PC-3 (cell line): ENCODE measurements around the gene SKIC2.

Experiments
- CTCF ChIP-seq: fragments of 300-600 bp; sonication (generic); conservative IDR thresholded peaks from 2 replicates; pipeline ENCODE4 v1.5.1; 2017; ENCODE audit warnings: antibody characterized with exemption, low read depth, mild to moderate bottlenecking, low read length
- EZH2phosphoT487 ChIP-seq: fragments of 300-600 bp; sonication (generic); IDR thresholded peaks from 2 replicates; pipeline ENCODE4 v1.6.1; 2018; ENCODE audit warnings: mild to moderate bottlenecking, antibody characterized with exemption, low read length, borderline replicate concordance

DNA sequence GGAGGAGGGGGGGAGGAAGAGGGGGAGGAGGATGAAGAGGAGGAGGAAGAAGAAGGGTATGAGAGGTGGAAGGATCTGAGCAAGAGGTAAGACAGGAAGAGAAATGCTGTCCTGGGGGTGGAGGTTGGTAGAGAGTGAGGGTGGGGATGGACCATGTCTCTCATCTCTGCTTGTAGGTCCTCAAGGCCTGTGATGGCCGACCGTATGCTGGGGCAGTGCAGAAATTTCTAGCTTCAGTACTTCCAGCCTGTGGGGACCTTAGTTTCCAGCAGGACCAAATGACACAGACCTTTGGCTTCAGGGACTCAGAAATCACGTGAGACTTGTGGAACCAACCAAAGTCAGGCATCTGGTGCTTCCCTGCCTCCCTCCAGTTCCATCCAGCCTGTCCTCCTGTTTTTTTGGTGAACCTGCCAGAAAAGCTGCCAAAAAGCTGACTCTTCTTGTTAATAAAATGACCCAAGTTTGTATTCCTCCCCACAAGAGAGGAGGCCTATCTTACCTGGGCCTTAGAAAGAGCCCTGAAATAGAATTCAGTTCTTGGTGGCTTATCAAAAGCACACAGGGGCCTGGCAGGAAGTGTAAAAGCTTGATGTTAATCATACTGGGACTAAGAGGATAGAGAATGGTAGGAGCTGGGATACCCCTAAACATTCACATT is 20.4 kb downstream of the SKIC2 start:
- no peak for TF ChIP-seq CTCF
- TF ChIP-seq EZH2phosphoT487, result no peak
